ENCODE data around the gene ZNF670.

Gene ZNF670

GRCh38 chr1:247064304-247064703 is 14.3 kb downstream of the ZNF670 start:
- no peak for DNase-seq (ENCODE audit: low read depth)
- no peak for TF ChIP-seq CTCF (conservative IDR thresholded peaks at IDR 0.05; ENCODE audit: low read length)
- no peak overlapping the region for H3K4me3 ChIP-seq (ENCODE audit: low read length)

- no peak overlapping the region for H3K4me3 ChIP-seq (ENCODE audit: low read length)
- no peak for TF ChIP-seq CTCF (conservative IDR thresholded peaks at IDR 0.05; ENCODE audit: low read length)
- no peak for DNase-seq (ENCODE audit: low read depth)
Observed at GRCh38 chr1:247060771-247061170, 17.8 kb downstream of the ZNF670 start.

- DNase-seq (ENCODE audit: low read depth) = no peak
- TF ChIP-seq CTCF (conservative IDR thresholded peaks at IDR 0.05; ENCODE audit: low read length) = no peak
- no peak overlapping the region for H3K4me3 ChIP-seq (ENCODE audit: low read length)
Observed at GRCh38 chr1:247056071-247056470, 22.5 kb downstream of the ZNF670 start.

GRCh38 chr1:247054992-247055415 is 23.6 kb downstream of the ZNF670 start:
- no peak for DNase-seq (ENCODE audit: low read depth)
- no peak overlapping the region for H3K4me3 ChIP-seq (ENCODE audit: low read length)
- no peak for TF ChIP-seq CTCF (conservative IDR thresholded peaks at IDR 0.05; ENCODE audit: low read length)

- H3K4me3 ChIP-seq (ENCODE audit: low read length) = no peak overlapping the region
- no peak for TF ChIP-seq CTCF (conservative IDR thresholded peaks at IDR 0.05; ENCODE audit: low read length)
- DNase-seq (ENCODE audit: low read depth) = no peak
Observed at GRCh38 chr1:247047702-247048101, 30.9 kb downstream of the ZNF670 start.

- no peak for TF ChIP-seq CTCF (conservative IDR thresholded peaks at IDR 0.05; ENCODE audit: low read length)
- no peak overlapping the region for H3K4me3 ChIP-seq (ENCODE audit: low read length)
- no peak for DNase-seq (ENCODE audit: low read depth)
Observed at GRCh38 chr1:247047260-247047659, 31.4 kb downstream of the ZNF670 start.

- H3K4me3 ChIP-seq (ENCODE audit: low read length) = no peak overlapping the region
- DNase-seq (ENCODE audit: low read depth) = no peak
- no peak for TF ChIP-seq CTCF (conservative IDR thresholded peaks at IDR 0.05; ENCODE audit: low read length)
Observed at GRCh38 chr1:247043406-247043805, 35.2 kb downstream of the ZNF670 start.
